ENCODE measurements around the gene ZRANB3.

DNA sequence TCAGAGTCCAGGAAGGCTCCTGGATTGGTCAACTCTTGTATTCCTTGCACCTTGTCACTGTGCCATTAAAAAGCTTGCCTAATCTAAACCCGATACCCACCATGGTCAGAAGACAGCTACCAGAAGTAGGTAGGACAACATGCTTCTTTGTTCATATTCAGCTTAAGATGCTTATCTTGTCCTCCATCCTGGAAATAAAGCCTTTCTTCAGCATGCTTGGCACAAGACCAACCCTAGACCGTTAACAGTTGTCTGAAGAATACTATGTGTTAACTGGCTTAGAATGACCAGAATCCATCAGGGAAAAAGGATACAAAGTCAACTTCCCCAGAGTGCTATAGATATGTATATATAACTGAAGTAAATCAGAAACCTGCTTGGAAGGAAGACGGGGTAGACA, 193.9 kb downstream of the ZRANB3 start:
- TF ChIP-seq POLR2A (IDR thresholded peaks at IDR 0.05; ENCODE audit: low read length) (no peak), GATA1 (IDR thresholded peaks at IDR 0.05; ENCODE audit: low read depth, low read length) (no peak)
